Nephron progenitor cell (in vitro differentiated cells): ENCODE data around the gene TMEM108.
A peak's percentile ranks its signal among the peaks of the same experiment; 100 is the strongest.

ENCODE experiments used
- DNase-seq: peaks from one replicate; pipeline ENCODE4 v3.0.0; 2021
- H3K27ac Mint-ChIP-seq: 2 replicates; pipeline ENCODE4 v1.8.0; 2021; ENCODE audit warnings: mild to moderate bottlenecking, moderate library complexity, mixed read lengths
- H3K27me3 Mint-ChIP-seq: 2 replicates; pipeline ENCODE4 v1.8.0; 2021; ENCODE audit warnings: mild to moderate bottlenecking, low read depth, mixed read lengths; ENCODE audit not compliant: poor library complexity
- H3K36me3 Mint-ChIP-seq: 2 replicates; pipeline ENCODE4 v1.8.0; 2021; ENCODE audit warnings: low read depth, mixed read lengths
- H3K4me1 Mint-ChIP-seq: 2 replicates; pipeline ENCODE4 v1.8.0; 2021; ENCODE audit warnings: mixed read lengths
- H3K4me3 Mint-ChIP-seq: 2 replicates; pipeline ENCODE4 v1.8.0; 2021; ENCODE audit warnings: mild to moderate bottlenecking, moderate library complexity, mixed read lengths
- H3K9me3 Mint-ChIP-seq: 2 replicates; pipeline ENCODE4 v1.8.0; 2021; ENCODE audit warnings: mild to moderate bottlenecking, moderate library complexity, mixed read lengths
- TF ChIP-seq, protein P1 (sequence below): fragments of 200-600 bp; sonication (generic); IDR thresholded peaks from 2 replicates; pipeline ENCODE4 v1.5.0; 2021; ENCODE audit warnings: antibody characterized with exemption

TMEM108 gene

DNA sequence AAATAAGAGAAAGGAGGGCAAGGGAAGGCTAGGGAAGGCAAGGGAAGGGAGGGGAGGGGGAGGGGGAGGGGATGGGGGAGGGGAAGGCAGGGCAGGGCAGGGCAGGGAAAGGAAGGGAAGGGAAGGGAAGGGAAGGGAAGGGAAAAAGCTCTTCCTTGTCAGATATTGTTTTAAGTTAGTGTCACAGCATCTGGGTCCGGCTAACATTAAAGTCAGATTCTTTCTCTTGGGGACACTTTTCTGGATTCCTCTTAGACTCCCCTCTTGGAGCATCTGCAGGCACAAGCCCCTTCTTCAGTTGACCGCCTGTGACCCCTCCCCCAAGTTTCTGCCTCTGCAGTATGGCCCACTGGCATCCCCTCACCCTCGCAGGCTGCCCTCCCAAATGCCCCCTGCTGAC, 387.7 kb downstream of the TMEM108 start:
- H3K4me3 Mint-ChIP-seq = no peak overlapping the region
- no peak for DNase-seq
- H3K27ac Mint-ChIP-seq = no peak overlapping the region
- no peaks in the 10 kb centered on the region for H3K9me3 Mint-ChIP-seq
- TF ChIP-seq, protein P1, sequence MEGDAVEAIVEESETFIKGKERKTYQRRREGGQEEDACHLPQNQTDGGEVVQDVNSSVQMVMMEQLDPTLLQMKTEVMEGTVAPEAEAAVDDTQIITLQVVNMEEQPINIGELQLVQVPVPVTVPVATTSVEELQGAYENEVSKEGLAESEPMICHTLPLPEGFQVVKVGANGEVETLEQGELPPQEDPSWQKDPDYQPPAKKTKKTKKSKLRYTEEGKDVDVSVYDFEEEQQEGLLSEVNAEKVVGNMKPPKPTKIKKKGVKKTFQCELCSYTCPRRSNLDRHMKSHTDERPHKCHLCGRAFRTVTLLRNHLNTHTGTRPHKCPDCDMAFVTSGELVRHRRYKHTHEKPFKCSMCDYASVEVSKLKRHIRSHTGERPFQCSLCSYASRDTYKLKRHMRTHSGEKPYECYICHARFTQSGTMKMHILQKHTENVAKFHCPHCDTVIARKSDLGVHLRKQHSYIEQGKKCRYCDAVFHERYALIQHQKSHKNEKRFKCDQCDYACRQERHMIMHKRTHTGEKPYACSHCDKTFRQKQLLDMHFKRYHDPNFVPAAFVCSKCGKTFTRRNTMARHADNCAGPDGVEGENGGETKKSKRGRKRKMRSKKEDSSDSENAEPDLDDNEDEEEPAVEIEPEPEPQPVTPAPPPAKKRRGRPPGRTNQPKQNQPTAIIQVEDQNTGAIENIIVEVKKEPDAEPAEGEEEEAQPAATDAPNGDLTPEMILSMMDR = no peak
- H3K36me3 Mint-ChIP-seq = no peaks in the 10 kb centered on the region
- peaks cover 3% of the 10 kb centered on the region for H3K27me3 Mint-ChIP-seq
- H3K4me1 Mint-ChIP-seq = peaks cover 19% of the 10 kb centered on the region

DNA sequence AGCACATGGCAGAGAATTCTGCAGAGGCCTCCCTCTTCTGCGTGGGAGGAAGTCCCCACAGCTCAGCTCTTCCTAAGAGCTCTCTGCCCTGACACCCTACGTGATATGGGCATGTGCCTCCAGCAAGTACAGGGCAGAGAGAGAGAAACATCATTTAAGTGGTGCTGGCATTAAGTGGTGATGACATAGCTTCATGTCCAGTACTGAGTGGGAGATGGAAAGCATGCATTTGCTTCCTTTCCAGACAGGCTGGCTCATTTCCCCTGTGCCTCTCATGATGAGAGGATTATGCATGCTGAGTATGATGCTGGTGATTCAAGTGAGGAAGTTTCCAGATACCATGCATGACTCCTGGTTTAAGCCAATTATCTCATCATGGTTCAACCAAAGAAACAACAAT, 388.5 kb downstream of the TMEM108 start:
- Mint-ChIP-seq H3K4me1 (peaks cover 16% of the 10 kb centered on the region), H3K4me3 (no peak overlapping the region), H3K36me3 (no peaks in the 10 kb centered on the region), H3K9me3 (no peaks in the 10 kb centered on the region), H3K27me3 (peaks cover 1% of the 10 kb centered on the region), H3K27ac (no peak overlapping the region)
- TF ChIP-seq, protein P1 = no peak
- DNase-seq = no peak

DNA sequence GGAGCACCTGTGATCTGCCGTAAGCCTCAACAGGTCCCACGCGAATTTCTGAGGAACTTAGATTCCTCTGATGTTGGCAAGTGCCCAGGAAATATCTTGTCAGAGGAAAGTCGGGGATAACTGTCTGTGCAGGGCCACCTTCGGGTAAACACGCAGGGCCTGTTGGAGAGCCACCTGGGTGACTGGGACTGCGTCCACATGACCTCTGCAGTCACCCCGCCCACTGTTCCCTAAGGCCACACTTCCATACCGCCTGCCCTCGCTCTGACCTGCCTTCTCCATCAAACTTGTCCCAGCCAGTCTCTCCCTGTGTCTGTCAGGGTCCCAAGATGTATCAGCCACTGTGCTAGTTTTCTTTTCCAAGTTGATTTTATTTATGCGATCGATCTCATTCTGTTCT, 390.4 kb downstream of the TMEM108 start:
- peaks cover 16% of the 10 kb centered on the region for H3K4me1 Mint-ChIP-seq
- no peaks in the 10 kb centered on the region for H3K9me3 Mint-ChIP-seq
- H3K27me3 Mint-ChIP-seq = no peaks in the 10 kb centered on the region
- H3K4me3 Mint-ChIP-seq = no peak overlapping the region
- no peaks in the 10 kb centered on the region for H3K36me3 Mint-ChIP-seq
- TF ChIP-seq, protein P1 = no peak
- no peak overlapping the region for H3K27ac Mint-ChIP-seq
- no peak for DNase-seq

DNA sequence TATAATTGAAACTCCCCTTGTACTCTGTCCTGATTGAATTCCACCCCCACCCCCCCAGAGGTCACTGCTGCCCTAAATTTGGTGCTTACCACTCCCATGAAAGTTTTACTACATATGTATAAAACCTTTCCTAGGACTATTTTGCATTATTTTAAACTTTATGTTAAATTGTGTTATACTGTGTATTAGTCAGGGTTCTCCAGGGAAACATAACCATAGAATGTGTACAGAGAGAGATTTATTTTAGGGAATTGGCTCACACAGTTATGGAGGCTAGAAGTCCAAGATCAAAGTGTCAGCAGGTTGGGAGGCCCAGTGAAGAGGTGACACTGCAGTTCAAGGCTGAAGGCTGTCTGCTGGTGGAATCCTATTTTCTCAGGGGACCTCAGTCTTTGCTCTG, 390.9 kb downstream of the TMEM108 start:
- H3K9me3 Mint-ChIP-seq = no peaks in the 10 kb centered on the region
- TF ChIP-seq, protein P1 = no peak
- peaks cover 13% of the 10 kb centered on the region for H3K4me1 Mint-ChIP-seq
- no peak overlapping the region for H3K27ac Mint-ChIP-seq
- no peak overlapping the region for H3K4me3 Mint-ChIP-seq
- H3K27me3 Mint-ChIP-seq = no peaks in the 10 kb centered on the region
- H3K36me3 Mint-ChIP-seq = no peaks in the 10 kb centered on the region
- DNase-seq = no peak

DNA sequence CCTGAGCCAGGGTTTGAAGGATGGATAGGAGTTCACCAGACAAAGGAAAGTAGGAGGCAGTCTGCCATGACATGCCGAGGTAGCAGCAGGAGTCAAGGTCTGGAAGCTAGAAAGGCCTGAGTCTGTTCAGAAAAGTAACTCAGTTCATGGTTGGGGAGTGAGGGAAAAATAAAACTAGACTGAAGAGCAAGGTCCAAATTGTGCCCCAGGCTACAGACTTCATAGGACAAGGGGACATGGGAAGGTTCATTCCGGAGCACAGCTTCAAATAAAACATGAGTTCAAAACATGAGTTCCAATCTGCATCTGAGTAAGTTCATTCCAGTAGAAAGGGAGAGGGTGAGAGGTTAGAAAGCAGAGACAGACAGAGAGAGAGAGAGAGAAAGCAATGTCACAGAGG, 401.4 kb downstream of the TMEM108 start:
- peaks cover 14% of the 10 kb centered on the region for H3K9me3 Mint-ChIP-seq
- peak overlapping the region; percentile 65 for H3K27ac Mint-ChIP-seq
- peaks cover 13% of the 10 kb centered on the region for H3K36me3 Mint-ChIP-seq
- peaks cover 10% of the 10 kb centered on the region for H3K27me3 Mint-ChIP-seq
- TF ChIP-seq, protein P1 = no peak
- DNase-seq = no peak
- peaks cover 11% of the 10 kb centered on the region for H3K4me1 Mint-ChIP-seq
- H3K4me3 Mint-ChIP-seq = no peak overlapping the region

DNA sequence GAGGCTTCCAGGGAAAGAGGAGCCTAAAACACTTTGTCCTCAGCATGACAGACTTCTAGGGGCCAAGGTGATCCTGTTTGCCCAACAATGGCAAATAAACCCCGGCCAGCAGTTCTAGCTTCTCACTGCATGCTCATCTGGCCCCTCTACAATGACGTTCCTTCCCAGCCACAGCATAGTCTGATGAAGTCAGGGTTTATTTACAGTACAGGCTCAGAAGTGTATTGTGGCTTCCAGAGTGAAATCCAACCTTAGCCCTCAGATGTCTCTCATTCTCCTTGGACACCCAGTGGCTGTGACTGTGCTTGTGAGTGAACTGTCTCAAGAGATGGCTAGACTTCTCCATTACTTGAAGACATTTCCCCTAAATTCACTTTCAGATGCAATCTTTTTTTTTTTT, 402.5 kb downstream of the TMEM108 start:
- peaks cover 13% of the 10 kb centered on the region for H3K36me3 Mint-ChIP-seq
- no peak overlapping the region for H3K27ac Mint-ChIP-seq
- peaks cover 14% of the 10 kb centered on the region for H3K27me3 Mint-ChIP-seq
- TF ChIP-seq, protein P1 = no peak
- peaks cover 14% of the 10 kb centered on the region for H3K9me3 Mint-ChIP-seq
- DNase-seq = no peak
- H3K4me3 Mint-ChIP-seq = no peak overlapping the region
- peaks cover 11% of the 10 kb centered on the region for H3K4me1 Mint-ChIP-seq
